Aorta (tissue), 5 donors: ENCODE results near the gene CACNA1H. TPM values are rescaled to one million over a fixed set of nuclear protein-coding genes. Genes with fewer than 3 reads are reported as not detected.
A peak's percentile ranks its signal among the peaks of the same experiment; 100 is the strongest.

Experiments used
- ATAC-seq: fragments of 200-7000 bp; cut with Tn5 transposase; one replicate; pipeline ENCODE4 v1.9.1; 2022; ENCODE audit warnings: moderate library complexity; ENCODE audit not compliant: low FRiP score
- DNase-seq, 2 donors: peaks; one replicate each; pipeline ENCODE4 v3.0.0-alpha.2; 2020
- H3K27ac ChIP-seq, 2 donors: one replicate each; pipeline ENCODE4 v1.5.1; 2013; ENCODE audit warnings: low read length in 2 of 2, mild to moderate bottlenecking in 2 of 2, moderate library complexity in 2 of 2, control low read depth in 1 of 2, inconsistent platforms in 1 of 2, low read depth in 1 of 2
- H3K27me3 ChIP-seq, 2 donors: one replicate each; pipeline ENCODE4 v1.6.1; 2013; ENCODE audit warnings: control low read depth in 1 of 2, low read length in 1 of 2, mild to moderate bottlenecking in 1 of 2, moderate library complexity in 1 of 2; ENCODE audit not compliant: insufficient read depth in 2 of 2, control insufficient read depth in 1 of 2
- H3K36me3 ChIP-seq, 2 donors: one replicate each; pipeline ENCODE4 v1.6.1; 2013; ENCODE audit warnings: control low read depth in 1 of 2, low read length in 1 of 2, mild to moderate bottlenecking in 1 of 2; ENCODE audit not compliant: insufficient read depth in 2 of 2, control insufficient read depth in 1 of 2
- H3K4me1 ChIP-seq, 2 donors: one replicate each; pipeline ENCODE4 v1.6.1; 2013; ENCODE audit warnings: low read length in 2 of 2, control low read depth in 1 of 2, mild to moderate bottlenecking in 1 of 2, moderate library complexity in 1 of 2; ENCODE audit not compliant: insufficient read depth in 2 of 2, control insufficient read depth in 1 of 2
- H3K4me3 ChIP-seq, 2 donors: one replicate each; pipeline ENCODE4 v1.5.1; 2013; ENCODE audit warnings: low read length in 2 of 2, control low read depth in 1 of 2, mild to moderate bottlenecking in 1 of 2
- H3K9me3 ChIP-seq: one replicate; pipeline ENCODE4 v1.6.1; 2013; ENCODE audit warnings: mild to moderate bottlenecking, low read length; ENCODE audit not compliant: control insufficient read depth
- WGBS, 2 donors: extraction: QIAGEN DNeasy Blood & Tissue Kit; methylation state at CpG; one replicate each; pipeline ENCODE4 v1.1.7; 2013; 5-methylcytosine and 5-hydroxymethylcytosine counted together
- intact Hi-C, 2 donors: fragments of 100-400 bp; cut with DNase I; formaldehyde crosslinking; loops; one replicate each; pipeline versions ENCODE4 v1.14.2 to v1.15.0; 2022
- long read RNA-seq, 2 donors: library from polyadenylated mRNA; unstranded; transcript quantifications; one replicate each; pipeline ENCODE4 v2.0.0, GENCODE V29; 2020 to 2021
- polyA plus RNA-seq, 2 donors: library from polyadenylated mRNA; stranded (reverse); fragments of 200-250 nt; gene quantifications; one replicate each; pipeline ENCODE4 v1.2.3, GENCODE V29; 2013
- total RNA-seq, 2 donors: library from RNA; stranded (reverse); fragmentation: NEBNext Ultra II Directional; extraction: Animal tissue kit (Norgen Biotek cat#: 25700); gene quantifications; one replicate each; pipeline ENCODE4 v1.2.1, GENCODE V29; 2021
- donor health status: healthy with polysubstance abuse.
- donor health status: Bipolar disorder and iron deficiency.
- donor health status: DM: no; HTN: no; CAD: no.
- donor health status: DM: no; HTN: no; CAD: no.
- donor health status: DM: yes; HTN: yes; CAD: no.

Gene CACNA1H
- total RNA-seq, result 10 to 100 TPM in 1 of 2 donors, 1 to 10 TPM in 1; 8.9 to 17.8 TPM
- 10 to 100 TPM in 1 of 2 donors, 1 to 10 TPM in 1; 1.3 to 10.7 TPM for polyA plus RNA-seq
- long read RNA-seq, donor 1, partial matches to known transcripts, result 42 of 44 reads
- long read RNA-seq, donor 1, other reads (novel, unspliced or antisense), result 2 of 44 reads
- long read RNA-seq, donor 2, partial matches to known transcripts, result 16 of 33 reads
- long read RNA-seq, donor 2, other reads (novel, unspliced or antisense), result 17 of 33 reads

DNA sequence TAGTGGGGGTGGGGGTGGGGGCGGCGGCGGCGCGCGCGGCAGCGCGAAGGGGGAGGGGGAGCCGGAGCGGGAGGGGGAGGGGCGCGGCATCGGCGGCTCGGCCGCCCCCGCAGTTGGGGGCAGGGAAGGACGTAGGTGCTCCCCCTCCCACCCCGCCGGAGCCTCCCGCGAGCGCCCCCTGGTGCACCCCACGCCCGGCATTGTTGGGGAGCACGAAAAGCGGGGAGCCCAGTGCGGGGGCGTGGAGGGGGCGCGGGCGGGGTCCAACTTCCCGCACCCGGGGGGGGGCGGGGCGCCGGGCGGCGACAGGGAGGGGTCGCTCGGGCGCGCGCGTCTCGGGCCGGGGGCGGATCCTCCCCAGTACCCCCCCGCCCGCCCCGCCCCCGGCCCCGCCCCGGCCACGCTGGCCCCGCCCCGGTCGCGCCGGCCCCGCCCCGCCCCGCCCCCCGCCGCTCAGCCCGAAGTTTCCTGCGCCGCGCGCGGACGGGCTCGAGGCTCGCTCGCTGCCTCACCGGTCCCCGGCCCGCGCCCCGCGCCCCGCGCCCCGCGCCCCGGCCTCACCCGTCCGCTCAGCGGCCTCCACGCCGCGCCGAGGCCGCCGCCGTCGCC lies at the start of gene CACNA1H:
CACNA1H (plus strand) TSS at position 456 of the 609 bp plus-strand sequence. CDS start 632 bp downstream, outside the sequence.
- Histone ChIP-seq H3K4me3 (peak within 1 kb of the TSS; percentile 8), H3K36me3 (no peaks in the 10 kb centered on the region), H3K27me3 (no peaks in the 10 kb centered on the region), H3K4me1 (no peaks in the 10 kb centered on the region), H3K9me3 (no peaks in the 10 kb centered on the region), H3K27ac (no peak within 1 kb of the TSS)
- 0 to 1% methylated on average over 14 to 98 of the region's 98 CpGs for WGBS, 2 donors
- ATAC-seq (no peak), DNase-seq (no peak)
- intact Hi-C loops, result no loop called here

DNA sequence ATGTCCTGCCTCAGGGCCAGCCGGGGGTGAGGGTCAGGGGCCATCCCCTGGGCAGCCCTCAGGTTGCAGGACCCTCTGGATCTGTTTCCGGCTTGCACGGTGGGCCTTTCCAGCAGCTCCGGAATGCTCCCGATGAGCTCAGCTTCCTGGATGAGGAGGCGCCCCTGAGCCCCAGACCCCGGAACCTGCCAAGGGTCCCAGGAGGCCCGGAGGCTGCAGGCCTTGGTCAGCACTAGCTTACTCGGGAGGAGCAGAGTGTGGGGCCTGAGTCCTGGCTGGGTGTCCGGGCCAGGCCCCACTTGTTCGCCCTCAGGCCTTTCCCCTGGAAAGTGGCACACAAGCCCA lies 49.3 kb upstream of the CACNA1H start:
- Histone ChIP-seq H3K36me3 (no peaks in the 10 kb centered on the region), H3K9me3 (no peaks in the 10 kb centered on the region), H3K4me1 (no peaks in the 10 kb centered on the region), H3K27me3 (no peaks in the 10 kb centered on the region), H3K27ac (no peak overlapping the region), H3K4me3 (no peak overlapping the region)
- no peak for DNase-seq
- intact Hi-C loops, result loop anchor here (1.0 to 2.0 kb wide), 2 partner anchors 45 to 46 kb away; no protein-coding TSS in a partner anchor
- ATAC-seq, result no peak
- 47 to 52% methylated on average over 11 of the region's 11 CpGs for WGBS, 2 donors

DNA sequence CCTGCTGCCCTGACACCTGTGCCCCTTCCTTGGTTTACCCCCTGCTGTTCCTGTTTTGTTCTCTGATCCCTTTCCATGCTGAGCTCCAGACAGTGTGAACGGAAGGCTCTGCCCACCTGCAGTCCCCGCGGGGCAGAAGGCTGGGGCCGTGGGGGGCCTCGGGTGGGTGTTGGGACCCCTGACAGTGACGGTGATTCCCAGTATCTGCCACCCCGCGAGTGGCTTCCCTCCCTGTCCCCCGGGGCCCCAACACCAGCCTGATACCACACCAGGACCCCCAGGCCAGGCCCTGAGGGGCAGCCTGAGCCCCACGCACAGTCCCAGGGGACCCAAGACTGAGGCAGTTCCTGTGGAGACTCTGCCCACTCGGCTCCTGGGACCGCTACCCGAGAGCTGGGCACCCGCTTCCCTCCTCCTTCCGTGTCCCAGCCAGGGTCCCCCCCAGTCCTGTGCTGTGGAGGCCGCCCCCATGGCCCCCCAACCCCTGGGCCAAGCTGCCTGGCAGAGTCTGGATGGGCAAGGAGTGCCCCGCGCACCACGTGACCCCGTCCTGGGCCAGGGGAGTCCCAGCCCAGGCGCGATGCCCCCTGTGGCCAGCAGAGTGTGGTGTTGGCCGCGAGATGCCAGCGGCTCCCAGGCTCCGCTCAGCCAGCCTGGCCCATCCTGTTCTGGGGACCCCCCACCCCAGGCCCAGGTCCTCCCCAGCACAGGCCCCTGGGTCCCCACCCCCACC lies 46.9 kb upstream of the CACNA1H start:
- Histone ChIP-seq H3K27ac (no peak overlapping the region), H3K9me3 (no peaks in the 10 kb centered on the region), H3K4me3 (no peak overlapping the region), H3K4me1 (no peaks in the 10 kb centered on the region), H3K36me3 (no peaks in the 10 kb centered on the region), H3K27me3 (no peaks in the 10 kb centered on the region)
- 20 to 22% methylated on average over 22 to 26 of the region's 26 CpGs for WGBS, 2 donors
- intact Hi-C loops, result loop anchor here (1.0 kb wide), 1 partner anchor 88 kb away; no protein-coding TSS in a partner anchor
- ATAC-seq, result peak; percentile 72
- DNase-seq, result peak; percentile 67 to 91

DNA sequence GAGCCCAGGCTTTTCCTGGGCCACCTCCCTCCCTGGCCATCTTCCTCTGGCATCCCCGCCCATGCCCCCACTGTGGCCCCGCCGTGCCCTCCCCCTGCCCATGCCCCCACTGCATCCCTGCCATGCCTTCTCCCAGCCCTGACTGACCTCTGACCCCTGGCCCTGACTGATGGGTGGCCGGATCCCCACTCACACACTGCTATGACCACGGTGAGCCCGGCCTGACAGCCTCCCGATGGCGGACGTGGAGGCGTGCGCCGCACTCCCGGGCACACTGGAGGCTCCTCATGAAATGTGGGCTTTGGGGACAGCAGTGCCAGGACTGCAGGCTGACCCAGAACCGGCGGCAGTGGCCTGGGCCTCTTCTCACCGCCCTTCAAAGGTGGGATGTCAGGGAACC lies 46.2 kb upstream of the CACNA1H start:
- ATAC-seq (no peak), DNase-seq (no peak)
- H3K4me1 ChIP-seq, result no peaks in the 10 kb centered on the region
- intact Hi-C loops, result loop anchor here (1.0 kb wide), 1 partner anchor 88 kb away; no protein-coding TSS in a partner anchor
- no peak overlapping the region for H3K4me3 ChIP-seq
- no peak overlapping the region for H3K27ac ChIP-seq
- H3K27me3 ChIP-seq, result no peaks in the 10 kb centered on the region
- no peaks in the 10 kb centered on the region for H3K36me3 ChIP-seq
- H3K9me3 ChIP-seq, result no peaks in the 10 kb centered on the region
- 68 to 71% methylated on average over 16 of the region's 16 CpGs for WGBS, 2 donors

DNA sequence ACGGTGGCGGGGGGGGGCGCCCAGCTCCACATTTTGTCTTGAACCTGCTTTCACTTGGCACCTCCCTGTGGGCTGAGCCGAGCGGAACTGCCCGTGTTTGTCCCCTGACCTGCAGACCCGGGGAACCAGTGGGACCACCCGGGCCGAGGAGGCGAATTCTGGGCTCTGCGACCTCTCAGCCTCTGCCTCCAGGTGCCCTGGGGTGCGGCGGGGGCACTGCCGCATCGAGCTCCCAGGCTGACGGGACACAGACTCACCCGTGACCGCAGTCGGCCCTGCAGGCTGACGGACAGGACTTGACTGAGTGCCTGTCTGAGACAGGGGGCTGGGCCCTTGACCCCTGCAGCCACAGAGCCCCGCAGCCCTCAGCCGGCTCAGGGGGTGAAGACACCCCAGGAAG lies 45.8 kb upstream of the CACNA1H start:
- no peaks in the 10 kb centered on the region for H3K36me3 ChIP-seq
- ATAC-seq (no peak), DNase-seq (no peak)
- intact Hi-C loops, result no loop called here
- H3K27ac ChIP-seq, result no peak overlapping the region
- no peaks in the 10 kb centered on the region for H3K27me3 ChIP-seq
- no peaks in the 10 kb centered on the region for H3K4me1 ChIP-seq
- no peaks in the 10 kb centered on the region for H3K9me3 ChIP-seq
- 68 to 70% methylated on average over 22 of the region's 22 CpGs for WGBS, 2 donors
- H3K4me3 ChIP-seq, result no peak overlapping the region

DNA sequence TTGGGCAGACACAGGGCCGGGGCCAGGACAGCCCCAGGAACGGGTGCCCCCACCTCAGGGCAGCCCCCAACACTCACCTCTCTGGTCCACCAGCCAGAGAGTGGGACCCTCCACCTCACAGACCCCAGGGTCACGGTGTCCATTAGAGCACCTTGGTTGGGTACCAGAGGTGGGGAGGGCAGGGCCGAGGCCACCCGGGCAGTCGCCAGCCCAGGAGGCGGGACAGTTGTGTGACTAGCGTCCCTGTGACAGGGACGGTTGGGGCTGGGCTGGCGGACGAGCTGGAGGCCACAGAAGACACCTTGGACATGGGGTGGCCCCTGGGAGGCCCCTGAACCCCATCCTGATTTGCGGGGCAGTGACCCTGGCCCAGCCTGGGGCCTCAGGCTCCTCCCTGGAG lies 45.2 kb upstream of the CACNA1H start:
- DNase-seq, result no peak
- Histone ChIP-seq H3K36me3 (no peaks in the 10 kb centered on the region), H3K4me3 (no peak overlapping the region), H3K27me3 (no peaks in the 10 kb centered on the region), H3K9me3 (no peaks in the 10 kb centered on the region), H3K4me1 (no peaks in the 10 kb centered on the region), H3K27ac (no peak overlapping the region)
- 82% methylated on average over 11 to 12 of the region's 12 CpGs for WGBS, 2 donors
- intact Hi-C loops, result no loop called here
- no peak for ATAC-seq

DNA sequence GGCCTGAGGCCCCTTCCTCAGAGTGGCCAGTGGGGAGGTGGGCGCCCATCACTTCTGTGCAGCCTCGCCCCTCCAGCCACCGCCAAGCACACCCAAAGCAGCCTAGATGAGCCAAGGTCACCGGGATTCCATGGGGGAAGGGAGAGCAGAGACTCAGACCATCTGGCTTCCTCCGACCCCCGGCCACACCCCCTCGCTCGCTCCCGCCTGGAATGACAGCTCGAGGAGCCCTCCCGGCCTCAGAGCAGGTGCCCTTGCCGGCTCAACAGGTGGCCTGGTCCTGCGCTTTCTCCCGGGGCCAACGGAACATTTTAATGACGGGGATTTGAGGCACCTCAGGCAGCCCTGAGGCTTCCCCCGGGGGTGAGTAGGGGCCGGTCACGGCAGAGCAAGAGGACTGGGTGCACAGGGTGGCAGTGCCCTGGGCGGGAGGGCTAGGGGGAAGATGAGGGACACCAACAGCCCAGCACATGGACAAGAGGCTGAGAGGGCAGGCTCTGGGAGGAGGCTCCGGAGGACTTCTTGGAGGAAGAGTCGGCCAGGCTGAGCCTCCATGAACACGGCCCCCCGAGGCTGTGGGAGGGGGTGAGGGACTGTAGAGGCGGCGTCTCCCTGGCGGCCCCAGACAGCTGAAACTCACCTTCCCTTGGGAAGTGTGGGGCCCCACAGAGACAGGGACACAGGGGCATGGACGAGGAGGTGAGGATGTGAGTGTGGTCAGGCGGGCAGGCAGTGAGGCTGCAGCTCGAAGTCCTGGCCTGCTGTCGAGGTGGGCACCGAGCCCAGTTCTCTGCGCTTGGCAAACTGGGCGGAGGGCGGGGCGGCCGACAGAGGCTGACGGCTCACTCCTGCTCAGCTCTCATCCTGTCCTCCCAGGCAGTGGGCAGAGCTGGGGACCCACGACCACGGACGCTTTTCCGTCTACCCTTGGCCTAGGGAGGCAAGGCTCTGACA lies 44.3 kb upstream of the CACNA1H start:
- ATAC-seq, result no peak
- intact Hi-C loops, result no loop called here
- Histone ChIP-seq H3K4me1 (no peaks in the 10 kb centered on the region), H3K36me3 (no peaks in the 10 kb centered on the region), H3K4me3 (no peak overlapping the region), H3K9me3 (no peaks in the 10 kb centered on the region), H3K27ac (no peak overlapping the region), H3K27me3 (no peaks in the 10 kb centered on the region)
- DNase-seq, result peak; percentile 81 to 92
- 29% methylated on average over 41 to 42 of the region's 42 CpGs for WGBS, 2 donors

DNA sequence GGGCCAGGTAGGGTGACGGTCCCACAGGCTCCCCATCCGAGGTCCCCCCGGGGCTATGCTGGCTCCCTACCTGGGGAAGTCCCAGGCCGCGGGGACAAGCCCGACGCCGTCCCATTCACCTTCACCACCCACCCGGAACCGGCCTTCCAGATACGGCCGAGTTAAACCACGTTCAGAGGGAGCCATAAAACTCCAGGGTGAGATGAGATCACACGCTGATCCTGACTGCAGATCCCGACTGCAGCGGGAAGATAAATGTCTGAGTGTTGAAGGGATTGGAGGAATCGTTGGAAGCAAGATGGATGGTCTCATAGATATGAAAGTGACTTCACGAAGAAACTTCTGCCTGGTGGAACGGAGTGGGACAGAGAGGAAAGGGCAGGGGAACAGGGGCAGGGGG lies 43.3 kb upstream of the CACNA1H start:
- Histone ChIP-seq H3K9me3 (no peaks in the 10 kb centered on the region), H3K4me3 (no peak overlapping the region), H3K27ac (no peak overlapping the region), H3K4me1 (no peaks in the 10 kb centered on the region), H3K27me3 (no peaks in the 10 kb centered on the region), H3K36me3 (no peaks in the 10 kb centered on the region)
- WGBS, 2 donors, result 65 to 75% methylated on average over 19 of the region's 19 CpGs
- intact Hi-C loops, result no loop called here
- no peak for ATAC-seq
- no peak for DNase-seq
